Tibial artery (tissue), 4 donors: ENCODE data around the gene MYO5B.
"Not testable (repeated sequence)": the region's sequence is repeated elsewhere in the genome, so short reads cannot be mapped to it uniquely, and the experiment has no call there.

ENCODE experiments used
- DNase-seq, 2 donors: peaks; one replicate each; pipeline ENCODE4 v3.0.0-alpha.2; 2019
- H3K27ac ChIP-seq, 2 donors: fragments of 200-600 bp; sonication (generic) in 1 of 2; 1 replicate in 1 of 2; 2 replicates in 1 of 2; pipeline ENCODE4 v1.5.1; 2018 to 2019; ENCODE audit warnings: mild to moderate bottlenecking in 1 of 2
- H3K27me3 ChIP-seq, 2 donors: fragments of 200-600 bp; sonication (generic) in 1 of 2; one replicate each; pipeline versions ENCODE4 v1.5.1 to v1.6.0; 2016 to 2019
- H3K36me3 ChIP-seq, 3 donors: fragments of 200-600 bp; sonication (generic) in 2 of 3; one replicate each; pipeline ENCODE4 v1.5.1; 2016 to 2019; ENCODE audit warnings: mild to moderate bottlenecking in 2 of 3
- H3K4me1 ChIP-seq, 4 donors: fragments of 200-600 bp; sonication (generic) in 2 of 4; 1 replicate in 3 of 4; 2 replicates in 1 of 4; pipeline ENCODE4 v1.5.1; 2016 to 2019
- H3K4me3 ChIP-seq, 2 donors: fragments of 200-600 bp; sonication (generic) in 1 of 2; 1 replicate in 1 of 2; 2 replicates in 1 of 2; pipeline ENCODE4 v1.5.1; 2018 to 2019; ENCODE audit warnings: mild to moderate bottlenecking in 2 of 2
- H3K9me3 ChIP-seq, 3 donors: fragments of 200-600 bp; sonication (generic) in 1 of 3; one replicate each; pipeline ENCODE4 v1.5.1; 2016 to 2019
- intact Hi-C: fragments of 100-400 bp; cut with DNase I; formaldehyde crosslinking; loops from one replicate; pipeline ENCODE4 v1.15.0; 2023; ENCODE audit warnings: low total_unique reads
- TF ChIP-seq, protein P1 (sequence below), 2 experiments: fragments of 200-600 bp in 1 of 2; fragments of 450-650 bp in 1 of 2; IDR thresholded peaks; one replicate each; pipeline ENCODE4 v1.5.1; 2017 to 2019; ENCODE audit warnings: antibody characterized with exemption in 2 of 2, mild to moderate bottlenecking in 1 of 2, moderate library complexity in 1 of 2

Gene MYO5B

DNA sequence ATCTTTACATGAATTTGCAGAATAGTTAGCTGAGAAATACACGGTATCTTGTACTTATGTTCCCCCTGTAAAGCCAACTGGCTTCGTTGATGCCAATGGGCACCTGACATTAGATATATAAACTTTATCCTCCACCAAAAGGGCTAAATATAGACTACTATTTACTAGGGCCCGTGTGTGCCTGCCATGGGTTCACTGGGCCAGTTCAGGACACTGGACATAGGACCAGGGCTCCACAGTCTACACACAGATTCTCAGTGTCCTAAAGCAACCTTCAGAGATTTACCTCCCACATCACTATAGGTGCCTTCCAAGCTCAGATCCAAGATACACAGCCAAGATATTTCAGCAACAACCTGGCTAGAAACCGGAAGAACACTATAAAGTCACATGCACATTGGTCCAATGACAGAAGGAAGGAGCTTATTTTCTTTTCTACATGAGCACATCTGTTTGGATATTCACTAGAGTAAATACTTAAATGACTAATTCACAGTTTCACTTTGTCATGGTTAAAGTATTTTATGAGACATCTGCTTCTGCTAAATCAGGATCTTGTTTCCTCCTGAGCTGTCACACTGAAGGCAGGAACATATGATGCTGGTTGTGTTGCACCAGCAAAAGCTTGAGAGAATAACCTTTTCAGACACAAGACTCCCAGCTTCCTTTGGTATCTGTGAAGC lies 95.1 kb downstream of the MYO5B start:
- DNase-seq: no peak
- intact Hi-C loops: no loop called here
- Histone ChIP-seq H3K27ac (no peak overlapping the region), H3K9me3 (no peaks in the 10 kb centered on the region), H3K27me3 (no peaks in the 10 kb centered on the region), H3K4me3 (no peak overlapping the region), H3K36me3 (no peaks in the 10 kb centered on the region), H3K4me1 (no peaks in the 10 kb centered on the region)
- TF ChIP-seq, protein P1, sequence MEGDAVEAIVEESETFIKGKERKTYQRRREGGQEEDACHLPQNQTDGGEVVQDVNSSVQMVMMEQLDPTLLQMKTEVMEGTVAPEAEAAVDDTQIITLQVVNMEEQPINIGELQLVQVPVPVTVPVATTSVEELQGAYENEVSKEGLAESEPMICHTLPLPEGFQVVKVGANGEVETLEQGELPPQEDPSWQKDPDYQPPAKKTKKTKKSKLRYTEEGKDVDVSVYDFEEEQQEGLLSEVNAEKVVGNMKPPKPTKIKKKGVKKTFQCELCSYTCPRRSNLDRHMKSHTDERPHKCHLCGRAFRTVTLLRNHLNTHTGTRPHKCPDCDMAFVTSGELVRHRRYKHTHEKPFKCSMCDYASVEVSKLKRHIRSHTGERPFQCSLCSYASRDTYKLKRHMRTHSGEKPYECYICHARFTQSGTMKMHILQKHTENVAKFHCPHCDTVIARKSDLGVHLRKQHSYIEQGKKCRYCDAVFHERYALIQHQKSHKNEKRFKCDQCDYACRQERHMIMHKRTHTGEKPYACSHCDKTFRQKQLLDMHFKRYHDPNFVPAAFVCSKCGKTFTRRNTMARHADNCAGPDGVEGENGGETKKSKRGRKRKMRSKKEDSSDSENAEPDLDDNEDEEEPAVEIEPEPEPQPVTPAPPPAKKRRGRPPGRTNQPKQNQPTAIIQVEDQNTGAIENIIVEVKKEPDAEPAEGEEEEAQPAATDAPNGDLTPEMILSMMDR (IDR thresholded peaks at IDR 0.05): no peak

GRCh38 chr18:50097702-50098101 lies 97.2 kb downstream of the MYO5B start:
- no peak overlapping the region for H3K4me3 ChIP-seq
- H3K36me3 ChIP-seq: no peaks in the 10 kb centered on the region
- H3K27me3 ChIP-seq: no peaks in the 10 kb centered on the region
- H3K4me1 ChIP-seq: no peaks in the 10 kb centered on the region
- H3K9me3 ChIP-seq: no peaks in the 10 kb centered on the region
- TF ChIP-seq, protein P1 (IDR thresholded peaks at IDR 0.05): no peak
- H3K27ac ChIP-seq: no peak overlapping the region
- DNase-seq: no peak
- intact Hi-C loops: no loop called here

DNA sequence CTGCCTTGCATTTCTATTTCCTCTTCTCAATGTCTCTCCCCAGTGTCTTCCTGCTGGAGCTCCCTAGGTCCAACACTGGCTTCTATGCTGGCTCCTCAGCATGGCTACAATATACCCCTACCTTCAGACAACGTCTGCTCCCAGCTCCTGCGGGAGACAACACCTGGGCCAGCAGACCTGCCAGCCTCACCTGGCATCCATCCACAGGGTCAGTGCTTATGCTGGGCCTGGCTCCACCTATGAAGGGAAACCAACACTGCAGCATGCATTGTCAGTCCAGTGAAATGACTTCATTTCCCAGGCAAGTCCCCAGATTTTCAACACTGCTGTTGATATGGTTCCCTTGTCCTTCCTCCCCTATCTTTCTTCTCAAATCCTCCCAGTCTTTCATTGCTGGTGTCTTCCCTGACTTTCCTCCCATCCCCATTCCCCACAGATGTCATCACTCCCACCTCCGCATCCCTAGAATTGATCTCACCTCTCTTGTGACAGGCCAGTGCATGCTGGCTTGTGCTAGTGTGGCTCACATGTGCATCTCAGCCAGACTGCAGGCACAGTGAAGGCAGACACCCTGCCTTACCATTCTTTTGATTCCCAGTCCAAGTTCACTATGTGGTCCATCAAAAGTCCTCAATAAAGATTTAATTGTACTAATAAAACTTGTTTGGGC lies 98.0 kb downstream of the MYO5B start:
- no peak overlapping the region for H3K4me3 ChIP-seq

GRCh38 chr18:50094786-50095185 lies 100.2 kb downstream of the MYO5B start:
- H3K4me1 ChIP-seq: peaks cover 0 to 11% (median 4%) of the 10 kb centered on the region in 4 donors
- H3K4me3 ChIP-seq, H3K27ac ChIP-seq, intact Hi-C loops, H3K27me3 ChIP-seq, DNase-seq, H3K36me3 ChIP-seq, H3K9me3 ChIP-seq: not testable (repeated sequence)

More for the DNA sequence above, 98.0 kb downstream of the MYO5B start:
- TF ChIP-seq, protein P1 (IDR thresholded peaks at IDR 0.05): no peak
- Histone ChIP-seq H3K27me3 (no peaks in the 10 kb centered on the region), H3K27ac (no peak overlapping the region), H3K4me1 (peaks cover 0 to 6% (median 0%) of the 10 kb centered on the region in 4 donors), H3K36me3 (no peaks in the 10 kb centered on the region), H3K9me3 (no peaks in the 10 kb centered on the region)
- DNase-seq: no peak
- intact Hi-C loops: no loop called here

- Histone ChIP-seq H3K4me3 (no peak overlapping the region), H3K36me3 (no peaks in the 10 kb centered on the region), H3K9me3 (no peaks in the 10 kb centered on the region), H3K4me1 (peaks cover 0 to 11% (median 4%) of the 10 kb centered on the region in 4 donors), H3K27me3 (no peaks in the 10 kb centered on the region), H3K27ac (no peak overlapping the region)
- no peak for DNase-seq
- intact Hi-C loops: no loop called here
- TF ChIP-seq, protein P1 (IDR thresholded peaks at IDR 0.05): no peak
Measured at GRCh38 chr18:50094221-50094773, 100.7 kb downstream of the MYO5B start.
